HL-60/S4 treated with phorbol 12-myristate 13-acetate at 8.2 ng/mL for 4 days and 3 days (cell line): ENCODE measurements around the gene PDE4DIP.
"Not testable (repeated sequence)": the region's sequence is repeated elsewhere in the genome, so short reads cannot be mapped to it uniquely, and the experiment has no call there.

ENCODE experiments used
- in situ Hi-C: fragments of 300-500 bp; cut with MboI; formaldehyde crosslinking; loops from 2 replicates; pipeline ENCODE4 v1.15.0; 2022; ENCODE audit warnings: low sequenced_read_pairs

Gene PDE4DIP

DNA sequence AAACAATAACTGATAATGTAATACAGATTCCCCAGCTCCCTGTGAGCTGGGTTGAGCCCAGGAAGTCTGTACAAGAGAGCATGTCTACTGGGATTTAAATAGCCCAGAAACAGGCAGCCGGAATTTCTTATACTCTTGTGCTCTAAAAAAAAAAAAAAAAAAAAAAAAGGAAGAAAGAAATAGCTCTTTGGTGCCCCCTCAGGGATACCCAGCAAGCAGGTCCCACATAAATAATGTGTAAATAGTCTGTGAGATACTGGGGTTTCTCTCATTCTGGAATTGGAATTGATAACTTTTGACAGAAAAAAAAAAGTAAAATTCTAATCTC, 25.4 kb downstream of the PDE4DIP start:
- in situ Hi-C loops, result not testable (repeated sequence)

DNA sequence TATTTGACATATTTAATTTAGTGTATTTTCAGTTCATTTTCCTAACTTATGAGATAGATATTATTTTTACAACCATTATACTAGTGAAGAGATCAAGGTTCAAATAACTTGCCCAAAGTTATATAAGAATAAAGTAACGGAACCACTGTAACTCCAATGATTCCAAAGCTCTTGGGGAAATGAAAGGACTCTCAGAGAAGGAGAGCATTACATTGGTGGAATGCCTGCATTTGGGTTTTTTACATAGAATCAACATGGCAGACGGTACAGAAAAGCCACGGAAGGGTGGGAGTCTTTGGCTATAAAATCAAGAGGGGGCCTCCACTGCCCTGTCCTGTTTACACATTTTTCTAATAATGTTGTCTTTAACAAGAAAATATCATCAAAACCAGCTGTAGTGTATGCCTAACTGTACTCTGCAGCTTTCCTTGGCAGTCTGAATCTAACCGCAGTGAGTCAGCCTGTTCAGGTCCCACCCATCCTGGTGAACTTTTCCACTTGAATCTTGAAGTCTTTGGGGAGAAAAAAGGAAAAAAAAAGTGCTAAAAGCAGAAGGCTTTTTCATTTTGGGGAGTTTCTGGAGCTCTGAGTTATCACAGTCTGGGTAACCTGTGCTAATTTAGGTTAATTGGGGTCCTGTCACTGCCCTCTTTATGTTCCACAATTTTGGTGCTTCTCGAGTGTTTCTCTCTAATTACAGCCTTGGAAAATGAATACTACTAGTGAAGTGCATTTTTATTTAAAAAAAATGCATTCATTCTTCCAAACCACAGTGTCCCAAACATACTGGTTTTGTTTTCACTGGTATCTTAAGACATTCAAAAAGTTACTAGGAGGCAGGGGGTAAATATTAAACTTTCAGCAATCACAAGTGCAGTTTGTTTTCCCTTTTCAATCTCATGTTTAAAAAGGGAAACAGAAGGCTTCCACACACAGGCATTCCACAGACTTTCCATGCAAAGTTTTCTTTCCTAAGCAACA, 30.5 kb downstream of the PDE4DIP start:
- in situ Hi-C loops, result not testable (repeated sequence)

DNA sequence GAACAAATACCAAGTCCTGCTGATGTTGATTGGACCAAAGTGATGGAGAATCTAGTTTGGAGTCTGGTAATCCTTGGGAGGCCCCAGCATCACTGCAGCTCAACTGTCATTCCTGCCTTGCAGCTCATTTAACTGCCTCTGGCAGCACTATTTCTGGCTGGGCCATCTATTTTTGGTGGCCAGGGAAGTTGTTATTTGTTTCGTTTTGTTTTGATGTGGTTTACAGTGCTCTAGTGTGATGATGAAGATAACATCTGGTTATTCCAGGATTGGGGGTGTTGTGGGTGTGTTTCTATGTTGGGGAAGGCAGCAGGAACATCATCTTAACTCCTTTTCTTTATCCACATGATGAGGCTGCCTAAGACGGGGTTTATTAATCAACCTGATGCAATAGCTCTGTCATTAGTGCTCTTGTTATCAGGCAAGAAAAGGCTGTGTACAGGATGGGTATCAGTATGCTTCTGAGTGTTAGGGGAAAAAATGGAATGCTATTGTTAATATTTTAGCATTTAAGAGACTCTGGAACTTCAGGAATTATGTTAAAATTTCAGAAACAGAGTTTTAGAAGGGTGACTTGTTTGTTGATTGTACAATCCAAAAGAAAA, 35.7 kb downstream of the PDE4DIP start:
- in situ Hi-C loops, result not testable (repeated sequence)

DNA sequence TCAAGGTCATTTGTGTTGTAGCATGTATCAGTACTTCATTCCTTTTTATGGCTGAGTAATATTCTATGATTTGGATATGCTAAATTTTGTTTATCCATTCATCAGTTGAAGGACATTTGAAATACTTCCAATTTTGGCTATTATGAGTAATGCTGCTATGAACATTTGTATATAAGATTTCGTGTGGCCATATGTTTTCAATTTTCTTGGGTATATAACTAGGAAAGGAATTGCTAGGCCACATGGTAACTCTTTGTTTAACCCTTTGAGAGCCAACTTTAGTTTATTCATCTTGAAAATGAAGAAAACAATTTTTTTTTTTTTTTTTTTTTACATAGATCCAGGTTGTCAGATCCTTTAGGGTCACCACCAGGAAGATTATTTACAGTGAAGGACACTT, 37.0 kb downstream of the PDE4DIP start:
- in situ Hi-C loops, result not testable (repeated sequence)

DNA sequence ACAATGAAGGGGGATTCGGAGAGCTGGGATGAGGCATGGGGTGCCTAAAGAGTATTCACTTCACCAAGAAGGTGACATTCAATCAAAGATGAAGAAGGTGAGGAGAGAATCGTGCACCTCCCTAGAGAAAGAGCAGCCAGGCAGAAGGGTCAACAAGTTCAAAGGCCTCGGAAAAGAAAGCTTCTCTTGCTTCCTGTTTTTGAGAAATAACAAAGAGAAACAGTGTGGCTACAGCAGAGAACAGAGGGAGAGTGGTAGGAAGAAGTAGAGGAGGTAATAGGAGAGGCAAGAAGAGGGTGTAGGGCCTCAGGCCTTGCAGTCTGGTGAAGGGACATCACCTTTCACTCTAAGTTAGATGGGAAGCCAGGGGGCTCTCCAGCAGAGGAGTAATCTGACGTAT, 41.0 kb downstream of the PDE4DIP start:
- in situ Hi-C loops, result not testable (repeated sequence)

DNA sequence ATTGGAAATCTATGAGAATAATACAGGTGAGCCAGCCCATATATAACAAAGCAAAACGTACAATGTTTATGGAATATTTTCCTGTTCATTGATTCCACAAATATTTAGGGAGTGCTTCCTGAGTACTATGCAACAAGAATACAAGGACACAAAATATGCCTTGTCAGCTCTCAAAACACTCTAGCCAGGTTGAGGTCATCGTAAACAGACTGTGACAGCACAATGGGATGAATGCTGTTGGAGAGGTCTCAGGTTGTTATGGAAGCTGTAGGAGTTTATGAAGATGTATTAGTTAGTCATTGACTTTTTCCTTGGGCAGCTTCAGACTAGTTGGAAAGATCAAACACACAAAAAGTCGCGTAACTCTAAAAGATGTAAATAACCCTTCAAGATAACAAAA, 42.1 kb downstream of the PDE4DIP start:
- in situ Hi-C loops, result not testable (repeated sequence)

DNA sequence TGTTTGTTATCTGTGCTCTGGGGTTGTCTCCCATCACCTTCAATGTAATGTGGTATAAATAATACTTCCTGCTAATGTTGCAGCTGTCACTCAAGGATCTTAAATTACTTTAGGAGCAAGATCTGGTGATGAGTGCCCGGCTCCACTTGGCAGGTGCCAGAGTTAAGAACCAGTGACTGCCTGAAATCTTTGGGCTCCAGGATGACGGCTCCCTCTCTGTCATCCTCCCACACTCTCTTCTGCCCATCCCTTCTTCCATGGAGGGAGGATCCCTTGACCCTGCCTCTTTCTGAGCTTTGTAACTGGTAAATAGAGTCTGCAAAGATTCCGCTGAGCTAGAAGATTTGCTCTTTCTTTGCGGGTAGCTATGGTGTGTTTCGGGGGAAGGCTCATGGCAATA, 44.4 kb downstream of the PDE4DIP start:
- in situ Hi-C loops, result not testable (repeated sequence)

DNA sequence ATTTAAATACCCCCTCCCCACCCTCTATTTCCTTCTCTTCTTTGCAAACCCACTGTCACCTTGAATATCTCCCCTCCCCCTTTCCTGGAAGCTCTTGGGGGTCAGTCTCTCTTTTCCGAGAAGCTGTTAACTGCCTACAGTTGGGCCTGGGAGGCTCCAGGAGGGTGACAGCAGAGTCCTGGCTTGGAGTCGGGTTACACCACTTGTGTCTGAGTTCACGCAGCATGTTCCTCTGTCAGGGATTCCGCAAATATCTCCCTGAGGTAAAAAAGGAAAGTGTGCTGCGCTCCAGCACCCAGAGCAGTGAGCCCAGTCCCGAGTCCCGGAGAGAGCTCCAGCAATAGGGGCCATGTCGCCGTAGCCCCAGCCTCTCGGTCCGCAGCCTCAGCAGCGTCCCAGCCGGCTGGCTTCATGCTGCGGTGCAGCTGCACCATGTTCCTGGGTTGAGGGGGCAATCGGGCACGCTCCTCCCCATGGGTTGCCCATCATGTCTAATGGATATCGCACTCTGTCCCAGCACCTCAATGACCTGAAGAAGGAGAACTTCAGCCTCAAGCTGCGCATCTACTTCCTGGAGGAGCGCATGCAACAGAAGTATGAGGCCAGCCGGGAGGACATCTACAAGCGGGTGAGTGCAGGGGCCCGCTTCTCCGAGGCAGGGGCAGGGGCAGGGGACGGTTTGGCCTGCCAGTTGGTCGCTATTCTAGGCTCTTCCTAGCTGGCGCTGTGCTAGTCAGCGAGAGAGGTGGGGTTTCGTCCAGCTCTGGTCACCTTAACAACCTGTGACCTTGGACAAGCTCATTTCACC, 45.2 kb downstream of the PDE4DIP start:
- in situ Hi-C loops, result not testable (repeated sequence)

DNA sequence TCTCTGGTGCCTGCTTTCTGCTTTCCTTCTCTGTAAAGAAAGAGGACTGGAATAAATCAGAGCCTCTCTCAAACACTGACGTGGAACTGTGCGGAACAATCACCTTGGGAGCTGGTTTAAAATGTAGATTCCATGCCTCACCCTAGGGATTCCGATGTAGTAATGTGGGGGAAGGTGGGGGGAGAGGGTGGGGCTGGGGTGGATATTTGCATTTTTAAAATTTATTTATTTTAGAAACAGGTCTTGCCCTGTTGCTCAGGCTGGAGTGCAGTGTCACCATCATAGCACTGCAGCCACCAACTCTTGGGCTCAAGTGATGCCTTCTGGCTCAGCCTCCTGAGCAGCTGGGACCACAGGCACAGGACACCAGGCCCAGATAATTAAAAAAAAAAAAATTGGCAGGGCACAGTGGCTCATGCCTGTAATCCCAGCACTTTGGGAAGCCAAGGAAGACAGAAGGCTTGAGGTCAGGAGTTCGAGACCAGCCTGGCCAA, 45.9 kb downstream of the PDE4DIP start:
- in situ Hi-C loops, result not testable (repeated sequence)

DNA sequence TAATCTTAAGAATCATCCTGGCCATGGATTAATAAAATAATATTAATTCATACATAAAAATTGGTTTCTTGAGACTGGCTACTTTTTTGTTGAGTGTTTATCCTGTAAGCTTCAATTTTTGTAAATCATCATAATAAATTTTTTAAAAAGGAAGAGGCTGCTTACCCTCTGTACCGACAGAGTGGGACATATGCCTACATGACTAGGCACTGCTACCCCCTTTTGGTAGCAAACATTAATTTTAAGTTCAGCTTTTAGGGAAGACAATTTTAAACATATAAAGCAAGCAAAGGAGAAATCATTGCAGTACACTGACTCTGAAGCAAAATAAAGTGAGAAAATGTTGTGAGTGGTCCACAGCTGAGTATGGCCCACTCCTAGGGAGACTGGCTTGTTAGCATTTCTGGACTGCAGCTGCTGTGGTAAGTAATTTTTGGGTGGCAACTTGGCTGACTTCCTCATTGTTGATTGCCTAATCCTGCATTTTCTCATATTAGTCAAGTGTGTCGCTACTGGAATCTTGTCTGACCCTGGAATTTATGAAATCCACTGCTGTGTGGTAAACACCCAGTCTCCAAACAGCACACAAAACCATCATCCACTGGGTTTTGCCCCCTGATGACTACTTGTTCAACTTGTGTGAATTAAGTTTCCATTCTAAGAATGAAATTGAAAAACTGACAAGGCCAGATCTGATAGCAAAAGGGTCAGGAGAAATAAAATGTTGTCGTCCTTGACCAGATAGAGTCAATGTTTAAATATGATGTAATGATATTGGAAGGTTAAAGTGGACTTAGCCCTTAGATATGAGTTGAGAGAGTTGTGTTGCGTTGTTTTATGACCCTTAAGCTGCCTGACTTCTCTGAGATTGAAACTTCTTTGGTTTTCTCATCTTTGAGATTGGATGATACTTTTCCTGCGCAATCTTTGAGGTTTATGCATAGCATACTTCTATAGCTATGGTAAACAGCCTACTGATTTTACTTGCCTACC, 50.4 kb downstream of the PDE4DIP start:
- in situ Hi-C loops, result not testable (repeated sequence)

DNA sequence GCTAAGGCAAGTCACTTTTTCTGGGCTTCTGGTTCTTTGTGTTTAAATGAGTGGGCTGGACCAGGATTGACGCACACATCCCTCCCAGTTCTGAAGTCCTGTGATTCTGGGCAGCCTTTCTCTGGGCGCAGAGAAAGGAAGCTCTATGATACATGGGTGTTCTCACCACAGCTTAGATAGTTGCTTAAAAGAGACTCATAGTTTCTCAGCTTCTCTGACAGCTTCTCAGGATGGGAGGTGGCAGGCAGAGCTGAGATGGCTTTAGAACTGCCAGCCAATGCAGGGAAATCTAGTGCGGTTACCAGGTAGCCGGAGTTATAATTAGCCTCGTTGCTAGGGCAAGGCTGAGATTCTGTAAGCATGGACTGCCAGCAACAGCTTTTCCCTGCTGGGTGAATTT, 55.8 kb downstream of the PDE4DIP start:
- in situ Hi-C loops, result not testable (repeated sequence)

DNA sequence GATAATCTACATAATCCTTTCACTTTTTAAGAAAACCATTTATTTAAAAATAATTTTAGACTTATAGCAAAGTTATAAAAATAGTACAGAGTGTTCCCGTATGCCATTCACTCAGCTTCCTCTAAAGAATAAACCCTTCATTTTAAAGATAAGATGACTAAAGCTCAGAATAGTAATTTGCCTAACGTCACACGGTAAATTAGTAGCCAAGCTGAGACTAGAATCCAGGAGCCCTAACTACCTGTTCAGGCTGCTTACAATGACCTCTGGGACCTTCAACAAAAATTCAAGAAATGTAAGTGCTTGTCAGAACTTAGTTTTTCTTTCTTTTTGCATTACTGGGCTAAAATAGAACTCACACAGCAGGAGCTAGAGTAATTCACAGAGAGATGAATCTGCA, 56.5 kb downstream of the PDE4DIP start:
- in situ Hi-C loops, result not testable (repeated sequence)

DNA sequence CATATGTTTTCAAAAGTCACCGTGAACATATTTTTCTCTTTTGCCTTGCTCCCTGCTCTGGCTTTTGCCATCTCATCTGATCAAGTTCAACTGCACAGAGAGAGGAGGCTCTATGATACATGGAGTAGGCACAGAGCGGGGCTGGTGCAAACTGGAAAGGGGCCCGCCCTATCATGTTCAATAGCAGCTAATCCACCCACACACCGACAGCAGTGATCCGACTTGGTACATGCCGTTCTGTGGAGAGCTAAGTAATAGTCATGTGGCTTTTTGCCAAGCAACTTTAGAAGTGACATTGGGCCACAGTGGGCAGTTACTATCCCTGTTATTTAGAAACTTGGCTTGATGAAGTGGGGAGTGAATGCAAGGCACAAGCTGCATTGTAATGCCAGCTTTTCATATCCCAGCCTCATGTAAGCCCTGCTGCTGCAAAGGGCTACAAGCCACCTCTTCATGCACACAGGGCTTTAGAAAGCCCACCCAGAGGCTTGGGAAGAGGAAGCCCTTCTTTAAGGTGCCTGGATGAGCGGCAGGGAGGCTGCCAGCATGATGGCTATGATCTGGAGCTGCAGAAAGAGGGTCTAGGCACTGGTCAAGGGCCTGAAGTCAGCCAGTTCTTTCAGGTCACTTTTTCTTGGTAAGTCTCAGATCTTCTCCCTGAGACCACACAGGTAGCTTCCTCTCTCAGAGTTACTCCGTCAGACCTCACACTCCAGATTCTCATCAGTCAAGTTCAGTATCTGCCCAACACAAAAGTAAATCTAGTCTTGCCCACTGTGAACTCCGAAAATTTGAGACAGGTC, 57.1 kb downstream of the PDE4DIP start:
- in situ Hi-C loops, result not testable (repeated sequence)

DNA sequence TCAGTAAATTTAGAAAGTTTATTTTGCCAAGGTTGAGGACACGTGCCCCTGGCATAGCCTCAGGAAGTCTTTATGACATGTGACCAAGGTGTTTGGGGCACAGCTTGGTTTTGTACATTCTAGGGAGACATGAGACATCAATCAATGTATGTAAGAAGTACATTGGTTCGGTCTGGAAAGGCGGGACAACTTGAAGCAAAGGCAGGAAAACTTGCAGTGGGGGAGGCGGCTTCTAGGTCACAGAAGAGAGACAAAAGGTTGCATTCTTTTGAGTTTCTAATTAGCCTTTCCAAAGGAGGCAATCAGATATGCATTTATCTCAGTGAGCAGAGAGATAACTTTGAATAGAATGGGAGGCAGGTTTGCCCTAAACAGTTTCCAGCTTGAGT, 57.7 kb downstream of the PDE4DIP start:
- in situ Hi-C loops, result not testable (repeated sequence)

DNA sequence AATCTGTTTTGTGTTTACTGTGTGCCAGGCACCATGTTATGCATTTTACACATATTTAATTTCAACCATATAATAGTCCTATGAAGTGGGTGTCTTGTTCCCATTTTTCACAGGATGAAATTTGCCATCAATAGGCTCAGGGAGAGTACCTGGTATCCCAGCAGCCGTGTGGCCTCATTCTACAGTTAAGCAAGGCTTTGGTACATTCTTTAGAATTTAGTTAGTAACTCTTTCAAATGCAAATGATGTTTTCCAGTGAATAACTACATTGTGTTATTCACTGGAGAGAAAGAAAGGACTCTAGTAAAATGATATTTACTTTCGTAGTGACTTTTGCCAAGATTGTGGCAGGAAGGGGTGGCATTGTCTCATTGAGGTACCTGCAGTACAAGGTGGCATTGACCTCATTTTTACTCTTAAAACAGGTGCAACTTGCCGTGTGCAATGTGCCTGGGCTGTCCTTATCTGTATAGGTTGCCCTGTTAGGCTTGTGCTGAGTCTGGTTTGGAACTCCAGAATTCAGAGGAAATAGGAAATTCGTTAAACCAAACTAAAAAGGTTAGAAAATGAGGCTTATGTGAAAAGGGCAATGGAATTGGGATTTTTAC, 65.1 kb downstream of the PDE4DIP start:
- in situ Hi-C loops, result not testable (repeated sequence)

DNA sequence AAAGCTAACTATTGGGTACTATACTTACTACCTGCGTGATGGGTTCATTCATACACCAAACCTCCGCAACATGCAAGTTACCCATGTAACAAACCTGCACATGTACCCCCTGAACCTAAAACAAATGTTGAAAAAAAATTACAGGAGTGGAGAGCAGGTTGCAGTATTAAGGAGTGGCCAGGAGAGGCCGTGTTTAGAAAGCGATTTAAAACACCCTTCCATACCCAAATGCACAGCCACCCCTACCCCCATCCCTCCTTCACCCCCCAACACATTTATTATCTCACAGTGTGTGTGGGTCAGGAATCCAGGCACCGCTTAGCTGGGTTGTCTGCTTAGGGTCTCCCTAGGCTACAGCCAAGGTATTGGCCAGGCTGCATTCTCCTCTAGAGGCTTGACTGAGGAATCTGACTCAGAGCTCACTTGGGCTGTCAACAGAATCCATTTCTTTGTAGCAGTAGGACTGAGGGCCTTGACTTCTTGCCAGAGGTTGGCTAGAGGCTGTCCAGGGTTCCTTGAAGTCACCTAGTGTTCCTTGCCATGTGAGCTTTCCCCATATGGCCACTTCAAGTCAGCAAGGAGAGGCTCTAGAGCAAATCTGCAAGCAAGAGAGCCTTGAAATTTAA, 67.2 kb downstream of the PDE4DIP start:
- in situ Hi-C loops, result not testable (repeated sequence)

DNA sequence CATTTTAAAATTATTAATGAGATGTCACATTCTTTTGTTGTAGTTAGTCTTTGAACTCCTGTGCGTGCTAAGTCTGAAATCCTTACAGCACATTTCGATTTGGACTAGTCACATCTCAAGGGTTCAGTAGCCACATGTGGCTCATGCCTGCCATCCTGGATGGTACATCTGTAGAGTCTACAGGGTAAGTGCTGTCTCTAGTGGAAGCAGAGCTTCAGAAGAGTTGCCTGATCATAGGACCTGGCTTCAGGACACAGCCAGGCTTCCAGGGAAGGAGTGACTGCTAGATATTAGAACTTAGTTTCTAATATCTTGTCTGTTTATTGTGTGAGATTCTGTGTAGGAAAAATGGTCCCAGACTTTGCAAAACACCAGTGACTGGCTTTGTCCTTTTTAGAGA, 72.0 kb downstream of the PDE4DIP start:
- in situ Hi-C loops, result not testable (repeated sequence)

DNA sequence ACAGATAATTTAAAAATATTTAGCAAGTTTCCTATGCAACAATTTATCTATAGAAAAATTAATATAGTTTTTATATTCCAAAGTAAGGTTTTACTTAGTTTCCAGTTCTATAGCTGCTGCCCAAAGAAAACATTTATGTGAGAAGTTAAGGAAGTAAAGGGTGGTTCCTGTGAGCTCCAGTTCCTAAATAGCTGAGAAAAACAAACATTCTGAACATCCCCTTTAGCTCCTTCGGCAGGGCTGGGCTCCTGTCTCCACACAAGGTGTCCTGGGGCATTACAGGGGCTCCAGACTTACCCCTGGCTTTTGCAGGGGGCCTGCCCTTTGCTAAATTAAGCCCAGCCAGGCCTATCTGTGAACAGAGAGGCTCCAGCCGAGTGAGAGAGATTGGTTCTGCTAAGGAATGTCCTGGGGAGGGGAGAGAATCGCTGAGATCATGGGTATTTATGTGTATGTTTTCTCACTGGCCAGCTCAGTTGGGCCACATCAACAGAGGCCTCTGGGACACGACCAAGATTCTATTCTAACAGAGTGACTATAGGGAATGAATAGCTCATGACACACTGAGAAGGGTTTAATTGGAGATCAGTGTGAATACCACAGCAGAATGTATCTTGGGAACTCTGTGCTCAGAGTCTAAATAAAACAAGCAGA, 72.6 kb downstream of the PDE4DIP start:
- in situ Hi-C loops, result not testable (repeated sequence)
